Mesenchymal stem cell (in vitro differentiated cells and primary cell): Measurements from ENCODE around the gene SLC25A25.
"Not testable (repeated sequence)": the region's sequence is repeated elsewhere in the genome, so short reads cannot be mapped to it uniquely, and the experiment has no call there.

Source experiments
- DNase-seq: peaks from one replicate; pipeline ENCODE4 v3.0.0-alpha.2; 2013
- H2AFZ ChIP-seq: one replicate; pipeline ENCODE4 v1.6.1; 2013; ENCODE audit warnings: low read depth, mild to moderate bottlenecking, control low read depth, inconsistent platforms, low read length, moderate library complexity
- H2AK5ac ChIP-seq: 2 replicates; pipeline ENCODE4 v1.6.1; 2013; ENCODE audit warnings: low read length, moderate library complexity, mild to moderate bottlenecking, inconsistent platforms; ENCODE audit not compliant: severe bottlenecking
- H2BK120ac ChIP-seq: one replicate; pipeline ENCODE4 v1.6.1; 2013; ENCODE audit warnings: low read depth, mild to moderate bottlenecking, inconsistent platforms, low read length, moderate library complexity
- H2BK12ac ChIP-seq, 2 experiments: one replicate each; pipeline ENCODE4 v1.6.1; 2013; ENCODE audit warnings: inconsistent platforms in 2 of 2, low read length in 2 of 2, mild to moderate bottlenecking in 2 of 2, moderate library complexity in 2 of 2, control low read depth in 1 of 2
- H2BK15ac ChIP-seq: one replicate; pipeline ENCODE4 v1.6.1; 2013; ENCODE audit warnings: mild to moderate bottlenecking, low read depth, inconsistent platforms; ENCODE audit not compliant: poor library complexity, severe bottlenecking
- H2BK5ac ChIP-seq: 2 replicates; pipeline ENCODE4 v1.6.1; 2013; ENCODE audit warnings: low read depth, mild to moderate bottlenecking, low read length, control low read depth, inconsistent platforms; ENCODE audit not compliant: poor library complexity, severe bottlenecking
- H3K14ac ChIP-seq, 2 experiments: one replicate each; pipeline ENCODE4 v1.6.1; 2013; ENCODE audit warnings: inconsistent platforms in 2 of 2, low read length in 2 of 2, control low read depth in 1 of 2, mild to moderate bottlenecking in 1 of 2, moderate library complexity in 1 of 2
- H3K18ac ChIP-seq, 2 experiments: one replicate each; pipeline ENCODE4 v1.6.1; 2013; ENCODE audit warnings: inconsistent platforms in 2 of 2, low read length in 2 of 2, control low read depth in 1 of 2, low read depth in 1 of 2, mild to moderate bottlenecking in 1 of 2
- H3K23ac ChIP-seq, 2 experiments: one replicate each; pipeline ENCODE4 v1.6.1; 2013; ENCODE audit warnings: inconsistent platforms in 2 of 2, low read length in 2 of 2, mild to moderate bottlenecking in 2 of 2, moderate library complexity in 2 of 2, control low read depth in 1 of 2
- H3K27ac ChIP-seq: 2 replicates; pipeline ENCODE4 v1.5.1; 2013; ENCODE audit warnings: mild to moderate bottlenecking, moderate library complexity, low read length, control low read depth, inconsistent platforms; ENCODE audit not compliant: poor library complexity, severe bottlenecking
- H3K27me3 ChIP-seq, 2 experiments: 2 replicates each; pipeline versions ENCODE4 v1.6.1 to v1.7.0; 2013; ENCODE audit warnings: low read length in 2 of 2, mild to moderate bottlenecking in 2 of 2, moderate library complexity in 2 of 2, control low read depth in 1 of 2, inconsistent platforms in 1 of 2; ENCODE audit not compliant: control insufficient read depth in 1 of 2, insufficient read depth in 1 of 2
- H3K36me3 ChIP-seq, 2 experiments: 2 replicates each; pipeline versions ENCODE4 v1.6.1 to v1.7.0; 2013; ENCODE audit warnings: low read length in 2 of 2, control low read depth in 1 of 2, inconsistent platforms in 1 of 2, low read depth in 1 of 2, mild to moderate bottlenecking in 1 of 2; ENCODE audit not compliant: insufficient read depth in 2 of 2, control insufficient read depth in 1 of 2
- H3K4ac ChIP-seq, 2 experiments: one replicate each; pipeline ENCODE4 v1.6.1; 2013; ENCODE audit warnings: inconsistent platforms in 2 of 2, low read length in 2 of 2, mild to moderate bottlenecking in 2 of 2, moderate library complexity in 2 of 2, control low read depth in 1 of 2, low read depth in 1 of 2
- H3K4me1 ChIP-seq: 2 replicates; pipeline ENCODE4 v1.6.1; 2013; ENCODE audit warnings: low read depth, low read length, control low read depth; ENCODE audit not compliant: control insufficient read depth, insufficient read depth
- H3K4me2 ChIP-seq: 2 replicates; pipeline ENCODE4 v1.6.1; 2013; ENCODE audit warnings: low read length, mild to moderate bottlenecking, inconsistent platforms; ENCODE audit not compliant: poor library complexity, severe bottlenecking
- H3K4me3 ChIP-seq, 2 experiments: 2 replicates each; pipeline versions ENCODE4 v1.5.1 to v1.7.0; 2013; ENCODE audit warnings: low read length in 2 of 2, mild to moderate bottlenecking in 2 of 2, control low read depth in 1 of 2, low read depth in 1 of 2; ENCODE audit not compliant: insufficient read depth in 1 of 2
- H3K79me1 ChIP-seq: replicated peaks from 2 replicates; pipeline ENCODE4 v1.6.1; 2013; ENCODE audit warnings: mild to moderate bottlenecking, control low read depth, low read length, inconsistent platforms; ENCODE audit not compliant: poor library complexity, severe bottlenecking
- H3K9ac ChIP-seq: 2 replicates; pipeline ENCODE4 v1.7.0; 2013; ENCODE audit warnings: mild to moderate bottlenecking, low read length, moderate library complexity
- H3K9me3 ChIP-seq: 2 replicates; pipeline ENCODE4 v1.7.0; 2013; ENCODE audit warnings: mild to moderate bottlenecking, low read length; ENCODE audit not compliant: control insufficient read depth
- H4K8ac ChIP-seq: one replicate; pipeline ENCODE4 v1.6.1; 2013; ENCODE audit warnings: inconsistent platforms, mild to moderate bottlenecking, low read length, moderate library complexity
- H4K91ac ChIP-seq: one replicate; pipeline ENCODE4 v1.6.1; 2013; ENCODE audit warnings: mild to moderate bottlenecking, low read length, inconsistent platforms
- WGBS: methylation state at CpG from one replicate; pipeline ENCODE4 v1.1.7; 2013; ENCODE audit warnings: mixed read lengths; 5-methylcytosine and 5-hydroxymethylcytosine counted together

The SLC25A25 gene

GRCh38 chr9:128068386-128069205 is 564 bp downstream of the SLC25A25 start:
- DNase-seq = no peak

DNA sequence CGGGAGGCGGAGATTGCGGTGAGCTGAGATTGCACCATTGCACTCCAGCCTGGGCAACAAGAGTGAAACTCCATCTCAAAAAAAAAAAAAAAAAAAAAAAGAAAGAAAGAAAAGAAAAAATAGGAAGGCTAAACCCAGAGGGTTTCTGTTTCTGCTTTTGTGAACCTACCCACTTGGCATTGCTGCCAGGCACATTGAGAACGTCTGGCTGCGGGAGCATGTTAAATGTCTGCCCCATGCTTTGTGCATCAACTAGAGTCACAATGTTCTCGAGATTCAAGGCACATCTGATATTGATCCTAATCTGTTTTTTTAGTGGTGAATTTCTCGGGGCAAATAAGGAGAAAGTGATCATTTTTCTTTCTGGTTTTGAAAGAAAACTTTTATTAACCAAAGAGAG is 2.8 kb downstream of the SLC25A25 start:
- Histone ChIP-seq H3K36me3 (peaks cover 0 to 6% of the 10 kb centered on the region in 2 experiments), H2AK5ac (no peak overlapping the region), H3K4me3 (peak overlapping the region in 1 of 2 experiments; percentile 38), H3K9me3 (no peaks in the 10 kb centered on the region), H3K9ac (peak overlapping the region; percentile 57), H3K27me3 (no peaks in the 10 kb centered on the region), H2BK12ac (no peak overlapping the region), H2BK15ac (no peak overlapping the region), H2BK120ac (no peak overlapping the region), H3K23ac (no peak overlapping the region), H3K27ac (no peak overlapping the region), H3K4me1 (peaks cover 19% of the 10 kb centered on the region), H2AFZ (no peak overlapping the region), H3K14ac (no peak overlapping the region), H3K79me1 (peaks cover 21% of the 10 kb centered on the region), H2BK5ac (no peak overlapping the region), H4K8ac (no peak overlapping the region), H3K4ac (peak overlapping the region in 1 of 2 experiments; percentile 80), H4K91ac (no peak overlapping the region), H3K18ac (no peak overlapping the region), H3K4me2 (no peak overlapping the region)
- no peak for DNase-seq
- 93% methylated on average over 4 of the region's 7 CpGs for WGBS

More at GRCh38 chr9:128068386-128069205, 564 bp downstream of the SLC25A25 start:
- H3K18ac ChIP-seq = peak overlapping the region; percentile 91 to 99
- H3K27ac ChIP-seq = no peak overlapping the region
- peak overlapping the region; percentile 92 to 97 for H3K4me3 ChIP-seq
- H2BK15ac ChIP-seq = peak overlapping the region; percentile 94
- H4K91ac ChIP-seq = peak overlapping the region; percentile 70
- H2AFZ ChIP-seq = peak overlapping the region; percentile 62
- peak overlapping the region; percentile 92 for H3K9ac ChIP-seq
- no peaks in the 10 kb centered on the region for H3K27me3 ChIP-seq
- peaks cover 17% of the 10 kb centered on the region for H3K4me1 ChIP-seq
- H3K4me2 ChIP-seq = peak overlapping the region; percentile 87
- H3K36me3 ChIP-seq = peaks cover under 1 to 5% of the 10 kb centered on the region in 2 experiments
- H4K8ac ChIP-seq = peak overlapping the region; percentile 24
- H3K79me1 ChIP-seq = peaks cover 27% of the 10 kb centered on the region
- H2BK12ac ChIP-seq = peak overlapping the region in 1 of 2 experiments; percentile 59
- H3K4ac ChIP-seq = peak overlapping the region; percentile 70 to 85
- H3K9me3 ChIP-seq = no peaks in the 10 kb centered on the region
- H2AK5ac ChIP-seq = no peak overlapping the region
- peak overlapping the region in 1 of 2 experiments; percentile 34 for H3K23ac ChIP-seq
- H3K14ac ChIP-seq = peak overlapping the region in 1 of 2 experiments; percentile 85
- no peak overlapping the region for H2BK5ac ChIP-seq
- H2BK120ac ChIP-seq = peak overlapping the region; percentile 0
- WGBS = 5% methylated on average over 48 of the region's 50 CpGs

GRCh38 chr9:128071475-128071874 is 3.4 kb downstream of the SLC25A25 start:
- H3K4me2 ChIP-seq, H4K91ac ChIP-seq, H3K27me3 ChIP-seq, H2BK120ac ChIP-seq, H3K23ac ChIP-seq, H2BK5ac ChIP-seq, H2BK15ac ChIP-seq, H3K4me3 ChIP-seq, H2AK5ac ChIP-seq, H3K9me3 ChIP-seq, H3K14ac ChIP-seq, H3K36me3 ChIP-seq, H4K8ac ChIP-seq, H3K27ac ChIP-seq, DNase-seq, H2AFZ ChIP-seq: not testable (repeated sequence)
- peak overlapping the region; percentile 24 to 54 for H2BK12ac ChIP-seq
- peak overlapping the region; percentile 0 to 77 for H3K18ac ChIP-seq
- H3K4me1 ChIP-seq = peaks cover 16% of the 10 kb centered on the region
- H3K79me1 ChIP-seq = peaks cover 17% of the 10 kb centered on the region
- peak overlapping the region in 1 of 2 experiments; percentile 95 for H3K4ac ChIP-seq
- WGBS = 97% methylated on average over 12 of the region's 12 CpGs
- H3K9ac ChIP-seq = peak overlapping the region; percentile 83
